HG02610 (cell line): ENCODE data around the gene EXOC6B.
A peak's percentile ranks its signal among the peaks of the same experiment; 100 is the strongest.

ENCODE experiments used
- ATAC-seq: cut with Tn5 transposase; IDR thresholded peaks from one replicate; pipeline ENCODE4 v1.9.1; 2021; ENCODE audit warnings: mild to moderate bottlenecking, moderate library complexity; ENCODE audit not compliant: unreplicated experiment

Gene EXOC6B

DNA sequence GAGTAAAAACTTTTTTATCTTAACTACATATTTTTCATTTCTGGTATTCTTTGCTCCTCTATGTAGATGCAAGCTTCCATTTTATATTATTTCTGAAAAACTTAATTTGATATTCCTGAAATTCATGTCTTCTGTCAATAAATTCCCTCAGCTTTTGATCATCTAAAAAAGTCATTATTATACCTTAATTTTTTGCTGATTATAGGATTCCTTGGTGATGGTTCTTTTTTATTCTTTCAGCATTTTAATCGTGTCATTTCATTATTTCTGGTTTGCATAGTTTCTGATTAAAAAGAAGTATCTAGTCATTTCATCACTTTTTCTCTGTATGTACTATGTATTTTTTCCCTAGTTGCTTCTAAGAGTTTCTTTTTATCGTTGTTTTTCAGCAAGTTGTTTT is 436.4 kb downstream of the EXOC6B start:
- ATAC-seq: no peak

DNA sequence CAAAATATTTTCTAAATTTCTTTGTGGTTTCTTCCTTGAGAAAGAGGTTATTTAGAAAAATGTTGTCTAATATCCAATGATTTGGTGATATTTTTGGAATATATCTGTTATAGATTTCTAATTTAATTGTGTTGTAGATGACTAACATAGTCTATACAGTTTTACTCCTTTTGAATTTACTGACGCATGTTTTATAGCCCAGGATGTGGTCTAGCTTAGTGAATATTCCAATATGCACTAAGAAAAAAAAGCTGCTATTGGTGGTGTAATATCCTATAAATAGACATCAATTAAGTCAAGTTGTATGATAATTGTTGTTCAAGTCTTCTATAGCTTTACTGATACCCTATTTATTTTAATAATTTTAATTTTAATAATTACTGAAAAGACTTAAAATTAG is 437.6 kb downstream of the EXOC6B start:
- ATAC-seq: no peak

DNA sequence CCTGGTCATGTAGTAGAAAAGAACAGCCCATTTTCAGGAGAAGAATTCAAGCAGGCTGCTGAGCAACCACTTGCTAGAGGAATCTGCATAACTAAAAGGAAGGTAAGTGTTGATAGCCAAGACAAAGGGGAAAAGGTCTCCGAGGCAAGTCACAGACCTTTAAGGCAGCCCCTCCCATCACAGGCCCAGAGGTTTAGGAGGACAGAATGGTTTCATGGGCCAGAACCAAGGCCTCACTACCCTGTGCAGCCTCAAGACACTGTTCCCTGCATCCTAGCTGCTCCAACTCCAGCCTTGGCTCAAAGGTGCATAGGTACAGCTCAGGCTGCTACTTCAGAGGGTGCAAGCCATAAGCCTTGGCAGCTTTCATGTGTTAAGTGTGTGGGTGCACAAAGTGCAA is 439.5 kb downstream of the EXOC6B start:
- no peak for ATAC-seq

GRCh38 chr2:72378753-72379348 is 447.0 kb downstream of the EXOC6B start:
- no peak for ATAC-seq

DNA sequence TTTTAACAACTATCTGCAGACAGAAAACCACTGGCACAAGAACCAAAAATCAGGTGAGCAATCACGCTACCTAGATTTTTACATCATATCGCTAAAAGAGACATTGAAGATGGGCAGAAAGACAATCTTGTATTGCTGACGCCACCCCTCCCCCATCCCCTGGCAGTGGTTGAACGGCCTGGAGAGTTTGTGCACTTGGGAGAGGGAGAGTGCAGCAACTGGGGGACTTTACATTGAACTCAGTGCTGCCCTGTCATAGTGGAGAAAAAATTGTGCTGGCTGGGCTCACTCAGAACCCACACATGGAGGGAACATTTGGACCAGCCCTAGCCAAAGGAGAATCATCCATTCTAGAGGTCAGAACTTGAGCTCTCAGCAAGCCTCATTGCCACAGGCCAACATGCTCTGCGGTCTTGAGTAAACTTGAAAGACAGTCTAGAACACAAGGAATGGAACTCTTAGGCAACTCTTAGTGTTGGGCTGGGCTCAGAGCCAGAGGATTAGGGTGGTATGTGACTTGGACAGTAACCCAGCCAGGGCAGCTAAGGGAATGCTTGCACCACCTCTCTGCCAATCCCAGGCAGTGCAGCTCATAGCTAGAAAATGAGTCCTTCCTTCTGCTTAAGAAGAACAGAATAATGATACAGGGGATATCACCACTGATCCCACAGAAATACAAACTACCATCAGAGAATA is 458.2 kb downstream of the EXOC6B start:
- no peak for ATAC-seq

DNA sequence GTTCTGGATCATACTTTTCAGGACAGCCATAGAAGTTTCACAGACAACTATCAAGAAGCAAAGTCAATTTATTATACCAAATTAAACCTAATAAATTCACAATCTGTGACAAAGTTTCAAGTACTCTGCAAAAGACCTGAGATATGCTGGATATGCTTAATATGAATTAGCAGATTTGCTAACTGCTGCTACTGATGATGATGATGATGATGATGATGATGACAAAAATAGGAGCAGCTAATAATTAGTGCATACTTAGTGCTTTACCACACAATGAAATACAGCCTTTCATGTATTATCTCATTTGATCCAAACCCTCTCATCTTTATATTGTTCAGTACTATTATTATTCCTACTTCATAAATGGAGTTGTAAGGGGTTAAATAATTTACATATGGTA is 462.4 kb downstream of the EXOC6B start:
- ATAC-seq: no peak

GRCh38 chr2:72362733-72363132 is 463.1 kb downstream of the EXOC6B start:
- no peak for ATAC-seq

DNA sequence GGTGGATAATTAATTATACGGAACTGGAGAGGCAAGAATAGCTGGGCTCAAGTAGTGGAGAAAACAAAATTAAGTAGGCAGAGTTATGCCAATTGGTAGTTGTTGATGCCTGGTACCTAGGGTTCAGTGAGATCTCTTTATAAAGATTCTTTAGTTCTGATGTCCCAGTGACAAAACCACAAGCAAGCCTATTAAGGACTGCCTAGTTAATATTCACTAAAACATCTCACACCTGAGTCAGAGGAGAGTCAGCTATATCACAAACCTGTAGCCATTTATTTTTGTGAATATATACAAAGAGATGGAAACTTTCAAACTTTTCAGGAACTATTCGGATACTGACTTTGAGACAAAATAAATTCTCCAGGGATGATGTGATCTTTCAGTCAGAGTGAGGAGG is 464.3 kb downstream of the EXOC6B start:
- no peak for ATAC-seq

DNA sequence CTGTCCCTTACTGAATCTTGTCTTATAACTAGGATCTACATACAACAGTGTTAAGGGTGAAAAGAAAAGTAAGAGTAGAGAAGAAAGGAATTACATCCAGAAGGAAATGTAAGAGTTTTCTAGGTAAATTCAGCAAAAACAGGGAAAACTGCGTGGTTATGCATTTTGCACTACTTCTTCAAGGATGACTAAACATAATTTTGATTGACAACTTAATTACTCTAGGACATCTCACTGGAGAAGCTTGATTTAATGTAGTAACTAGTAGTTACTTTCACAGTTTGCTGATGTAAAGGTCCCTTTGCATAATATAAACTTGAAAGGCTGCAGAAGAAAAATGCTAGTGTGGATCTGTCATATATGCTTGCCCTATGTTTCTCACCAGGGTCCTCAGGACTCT is 464.8 kb downstream of the EXOC6B start:
- no peak for ATAC-seq

DNA sequence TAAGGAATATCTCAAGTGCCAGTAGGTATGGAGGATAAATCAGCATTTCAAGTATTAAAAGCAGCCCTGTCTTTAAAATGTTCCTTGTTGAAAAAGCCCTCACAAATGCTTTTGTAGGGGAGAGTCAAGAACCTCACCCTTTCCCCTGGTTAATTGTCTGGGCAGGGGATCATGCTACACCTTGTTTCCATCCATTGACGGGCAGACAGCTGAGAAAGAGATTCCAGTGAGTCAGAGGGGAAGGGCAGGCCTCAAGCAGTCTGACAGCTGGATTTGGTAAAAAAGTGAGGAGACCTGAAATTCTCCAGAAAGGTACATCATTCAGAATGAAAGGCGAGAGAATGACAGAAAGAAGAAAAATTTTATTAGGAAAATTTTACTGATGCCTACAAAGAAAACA is 475.0 kb downstream of the EXOC6B start:
- ATAC-seq: no peak

- no peak for ATAC-seq
These were observed 476.8 kb downstream of the EXOC6B start for GRCh38 chr2:72349016-72349415.

GRCh38 chr2:72347081-72347480 is 478.8 kb downstream of the EXOC6B start:
- ATAC-seq: no peak

DNA sequence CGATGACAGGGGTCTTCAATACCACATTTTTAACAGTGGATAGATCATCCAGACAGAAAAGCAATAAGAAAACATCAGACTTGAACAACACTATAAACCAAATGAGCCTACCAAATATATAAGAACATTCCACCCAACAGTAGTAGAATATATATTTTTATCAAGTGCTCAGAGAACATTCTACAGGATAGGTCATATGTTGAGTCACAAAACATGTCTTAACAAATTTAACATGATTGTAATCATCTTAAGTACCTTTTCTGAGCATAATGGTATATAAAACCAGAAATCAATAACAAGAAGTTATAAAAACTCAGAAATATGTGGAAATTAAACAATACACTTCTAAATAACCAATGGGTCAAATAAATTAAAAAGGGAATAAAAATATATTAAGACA is 484.2 kb downstream of the EXOC6B start:
- no peak for ATAC-seq

DNA sequence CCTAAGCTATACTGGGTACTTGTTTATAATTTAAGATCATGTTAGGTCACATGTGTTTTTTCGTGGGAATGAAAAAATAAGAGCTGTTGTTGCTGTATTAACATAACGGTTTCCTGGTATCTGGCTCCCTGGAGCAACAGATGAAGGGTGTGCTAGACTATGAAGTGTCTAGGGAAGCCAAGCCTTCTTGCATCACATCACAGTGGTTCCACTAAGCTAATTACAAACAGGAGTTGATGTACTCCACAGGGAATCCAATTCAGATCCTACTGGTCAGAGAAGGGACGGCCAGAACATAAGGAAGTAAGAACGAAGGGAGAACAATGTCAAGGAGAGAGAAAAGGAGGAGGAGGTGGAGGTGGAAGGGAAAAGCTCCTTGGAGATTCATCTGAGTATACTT is 485.2 kb downstream of the EXOC6B start:
- no peak for ATAC-seq

DNA sequence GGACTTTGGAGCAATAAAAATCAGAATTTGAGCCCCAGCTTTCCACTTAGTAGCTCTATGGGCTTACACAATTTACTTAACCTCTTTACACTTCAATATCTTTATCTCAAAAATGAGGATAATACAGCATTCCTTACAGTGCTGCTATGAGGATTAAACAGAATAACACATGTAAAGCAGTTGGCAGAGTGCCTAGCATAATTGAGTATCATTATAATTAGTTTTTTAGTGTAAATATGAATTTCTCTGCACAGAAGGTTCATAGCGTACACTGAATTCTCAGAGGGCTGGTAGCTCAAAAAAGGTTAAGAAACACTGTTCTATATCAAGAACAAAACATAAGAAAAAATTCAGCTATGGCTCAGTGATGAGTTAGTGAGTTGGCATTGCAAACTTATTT is 487.8 kb downstream of the EXOC6B start:
- ATAC-seq: no peak

DNA sequence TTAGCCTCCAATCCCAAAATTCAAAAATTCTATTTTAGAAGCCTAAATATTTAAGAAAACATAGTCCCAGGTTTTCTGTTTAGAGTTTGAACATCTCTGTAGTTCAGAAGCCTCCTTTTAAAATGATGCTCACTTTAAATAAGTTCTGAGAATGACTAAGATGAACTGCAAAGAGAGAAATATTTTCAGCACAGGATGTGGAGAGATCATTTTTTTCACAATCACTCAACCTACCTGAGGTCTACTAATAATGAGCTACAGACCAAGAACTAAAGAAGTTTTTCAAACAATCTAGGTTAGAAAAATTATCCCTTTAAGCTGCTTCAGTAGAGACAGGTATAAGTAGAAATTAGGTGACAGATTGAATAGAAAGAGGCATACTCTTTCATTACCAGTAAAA is 493.1 kb downstream of the EXOC6B start:
- ATAC-seq: peak; percentile 45

DNA sequence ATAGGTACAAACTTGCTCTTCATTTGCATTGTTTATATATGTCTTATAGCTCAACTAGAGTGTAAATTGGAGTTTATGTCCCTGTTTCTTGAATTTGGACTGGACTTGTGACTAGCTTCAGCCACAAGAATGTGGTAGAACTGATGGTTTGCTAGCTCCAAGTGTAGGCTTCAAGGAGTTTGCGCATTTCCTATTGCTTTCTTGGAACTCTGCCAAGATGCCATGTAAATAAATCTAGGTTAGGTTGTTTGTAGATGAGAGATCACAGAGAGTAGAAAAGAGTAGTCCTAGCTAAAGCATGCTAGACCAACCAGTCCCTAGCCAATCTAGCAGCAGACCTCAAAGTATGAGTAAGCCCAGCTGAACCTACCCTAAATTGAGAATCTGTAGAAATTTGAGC is 495.2 kb downstream of the EXOC6B start:
- ATAC-seq: no peak

GRCh38 chr2:72326759-72327158 is 499.1 kb downstream of the EXOC6B start:
- ATAC-seq: no peak

DNA sequence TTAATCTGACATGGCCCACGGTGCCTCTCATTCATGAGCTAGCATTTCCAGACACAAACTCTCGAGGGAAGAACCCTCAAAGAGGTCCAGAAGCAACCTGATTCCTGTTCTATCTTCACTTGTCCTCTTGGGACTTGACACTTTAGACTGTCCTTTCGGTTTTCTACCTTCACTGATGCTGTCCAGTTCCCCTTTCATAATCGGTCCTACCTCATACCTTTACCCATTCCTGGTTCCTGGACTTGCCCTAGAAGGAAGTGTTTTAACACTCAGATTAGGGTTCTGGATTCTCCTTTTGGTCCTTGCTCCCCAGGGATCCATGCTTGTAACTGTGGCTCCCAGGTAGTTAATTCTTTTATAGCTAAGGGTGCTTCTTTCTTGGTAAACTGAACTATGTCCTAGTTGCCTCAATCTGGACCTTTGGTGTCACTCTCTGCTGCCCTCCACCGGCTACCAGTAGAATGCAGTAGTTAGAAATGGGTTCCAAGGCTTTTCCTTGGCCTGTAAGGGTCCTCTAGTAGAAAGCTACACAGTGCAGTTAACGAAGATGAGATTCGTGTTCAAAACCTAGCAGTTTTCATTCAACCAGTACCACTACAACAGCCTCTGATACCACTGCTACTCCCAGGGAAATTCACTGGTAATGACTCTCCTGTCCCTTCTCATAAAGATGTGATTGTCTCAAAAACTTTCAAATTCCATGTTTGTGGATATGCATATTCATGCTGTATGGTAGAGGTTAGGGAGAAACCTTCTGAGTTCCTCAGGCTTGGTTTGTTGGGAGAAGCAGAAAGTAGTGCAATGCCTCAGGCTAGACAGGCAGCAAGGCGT is 500.0 kb downstream of the EXOC6B start:
- peak; percentile 43 for ATAC-seq

DNA sequence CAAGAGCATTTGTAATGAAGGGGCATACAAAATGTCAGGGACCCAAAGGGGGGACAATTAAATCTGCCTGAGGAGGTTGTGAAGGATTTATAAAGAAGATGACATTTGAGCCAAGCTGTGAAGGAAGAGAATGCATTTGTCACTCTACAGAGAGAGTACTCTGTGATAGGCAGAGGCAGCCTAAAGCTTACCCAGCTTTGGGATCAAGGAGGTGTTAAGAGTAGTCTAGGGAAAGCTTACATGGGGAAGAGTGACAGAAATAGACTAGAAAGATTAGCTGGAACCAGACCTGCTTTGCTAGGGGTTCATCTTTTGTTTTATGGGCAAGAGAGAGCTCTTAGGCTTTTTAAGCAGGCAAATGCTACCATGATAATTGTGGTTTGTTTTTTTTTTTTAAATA is 509.1 kb downstream of the EXOC6B start:
- no peak for ATAC-seq

GRCh38 chr2:72300147-72300684 is 525.6 kb downstream of the EXOC6B start:
- no peak for ATAC-seq

DNA sequence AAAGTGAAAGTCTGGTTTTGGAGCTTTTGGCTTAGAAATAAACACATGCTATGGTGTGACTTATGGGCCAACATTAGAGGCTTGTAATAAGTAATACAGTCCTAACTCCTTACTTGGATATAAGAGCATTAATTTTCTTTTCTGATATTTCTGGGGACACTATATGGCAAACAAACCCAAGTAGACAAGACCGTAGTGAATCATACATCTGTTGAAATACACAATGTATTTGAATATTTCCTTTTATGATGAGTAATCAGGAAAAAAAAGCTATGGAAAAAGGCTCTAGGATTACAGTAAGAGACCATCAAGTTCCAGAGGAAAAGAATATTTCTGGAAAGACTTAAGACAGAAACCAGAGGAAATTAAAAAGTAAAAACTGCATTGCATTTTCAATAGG is 532.2 kb downstream of the EXOC6B start:
- ATAC-seq: no peak
